ENCODE measurements around the gene NRCAM. TPM values are rescaled to one million over a fixed set of nuclear protein-coding genes. Genes with fewer than 3 reads are reported as not detected.
"Not testable (repeated sequence)": the region's sequence is repeated elsewhere in the genome, so short reads cannot be mapped to it uniquely, and the experiment has no call there.

The NRCAM gene
- polyA plus RNA-seq, 4 donors: 20.5 to 23.6 (median 22.0) TPM

DNA sequence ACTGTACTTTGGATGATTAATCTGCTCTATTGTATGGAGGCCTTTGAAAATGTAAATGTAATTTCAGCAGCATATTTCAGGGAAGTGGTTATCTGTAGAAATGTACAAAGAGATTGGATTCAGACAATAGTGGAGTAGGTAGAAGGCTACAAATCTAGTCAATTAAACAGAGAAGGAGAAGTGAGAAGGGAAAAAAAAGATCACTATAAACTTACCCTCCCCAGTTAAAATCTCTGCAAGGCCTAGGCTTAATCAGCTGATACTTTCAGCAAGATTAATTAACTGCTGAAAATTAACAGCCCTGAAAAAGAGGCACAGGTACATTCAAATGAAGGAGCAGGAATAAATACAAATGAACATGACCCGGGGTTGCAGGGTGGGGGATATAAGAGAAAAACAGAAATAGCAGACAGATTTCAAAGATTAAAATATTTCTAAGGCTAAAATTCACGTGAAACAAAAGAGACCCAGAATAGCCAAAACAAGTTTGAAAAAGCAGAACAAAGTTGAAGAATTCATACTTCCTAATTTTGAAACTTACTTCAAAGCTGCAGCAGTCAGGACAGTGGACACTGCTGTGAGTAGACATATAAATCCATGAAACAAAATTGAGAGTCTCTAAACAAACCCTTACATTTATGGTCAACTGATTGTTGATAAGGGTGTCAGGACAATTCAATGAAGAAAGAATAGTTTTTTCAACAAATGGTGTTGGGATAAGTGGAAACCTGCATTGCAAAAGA is 96.0 kb downstream of the NRCAM start:
- no peak for DNase-seq (ENCODE audit: low read depth in 4 of 4, low spot score in 3 of 4)

DNA sequence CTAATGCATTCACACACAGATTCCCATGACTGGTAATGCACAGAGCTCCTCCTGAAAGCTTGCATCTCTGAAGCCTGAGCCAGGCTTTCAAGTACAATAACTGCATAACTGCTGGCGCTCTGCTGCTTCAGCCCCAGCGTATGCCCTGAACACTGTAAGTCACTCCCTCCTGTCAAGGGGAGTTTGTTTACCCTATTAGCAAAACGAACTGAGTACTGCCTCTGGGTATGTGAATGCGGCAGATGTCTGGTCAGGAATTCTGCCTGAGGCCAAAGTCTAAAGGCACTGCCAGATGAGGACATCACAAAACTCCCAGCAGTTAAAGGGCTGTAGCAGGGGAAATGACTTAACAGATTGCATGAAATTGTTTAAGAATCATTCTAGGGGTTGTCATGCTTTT is 97.7 kb downstream of the NRCAM start:
- DNase-seq (ENCODE audit: low read depth in 4 of 4, low spot score in 3 of 4): peak in 2 of 4 donors; percentile 22 to 28

DNA sequence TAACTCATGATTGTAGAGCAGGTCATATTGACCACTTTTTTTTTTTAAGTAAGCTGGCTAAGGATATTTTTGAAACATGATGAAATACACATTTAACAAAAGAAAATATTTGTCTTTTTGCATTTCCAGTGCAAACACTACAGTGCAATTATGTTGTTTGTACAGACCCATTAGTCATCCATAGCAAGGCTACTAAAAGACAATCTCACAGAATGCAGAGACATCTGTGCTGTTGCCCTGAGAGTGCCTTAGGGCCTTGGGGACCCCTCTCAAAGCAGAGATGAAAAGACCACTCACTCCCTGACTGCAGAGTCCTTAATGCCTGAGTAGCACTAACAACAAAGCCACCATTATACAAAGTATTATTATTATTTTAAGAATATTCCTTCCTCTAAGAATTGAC is 104.5 kb downstream of the NRCAM start:
- DNase-seq (ENCODE audit: low read depth in 4 of 4, low spot score in 3 of 4): no peak

DNA sequence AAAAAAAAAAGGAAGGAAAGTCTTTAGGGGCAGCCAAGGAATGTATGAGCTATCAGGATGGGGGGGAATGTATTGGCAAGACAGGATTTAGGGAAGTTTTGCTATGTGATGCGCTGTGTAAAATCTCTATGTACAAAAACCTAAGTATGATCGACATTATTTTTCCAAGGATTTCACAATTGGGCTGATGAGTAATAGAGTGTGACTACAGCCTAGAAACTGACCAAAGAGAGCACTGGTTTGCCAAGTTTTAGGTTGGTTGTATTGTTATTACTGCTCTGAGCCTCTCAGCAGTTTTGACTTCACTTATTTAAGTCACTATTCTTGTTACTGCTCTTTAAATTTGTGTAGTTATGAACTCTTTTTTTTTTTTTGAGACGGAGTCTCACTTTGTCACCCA is 107.3 kb downstream of the NRCAM start:
- DNase-seq (ENCODE audit: low read depth in 4 of 4, low spot score in 3 of 4): no peak

DNA sequence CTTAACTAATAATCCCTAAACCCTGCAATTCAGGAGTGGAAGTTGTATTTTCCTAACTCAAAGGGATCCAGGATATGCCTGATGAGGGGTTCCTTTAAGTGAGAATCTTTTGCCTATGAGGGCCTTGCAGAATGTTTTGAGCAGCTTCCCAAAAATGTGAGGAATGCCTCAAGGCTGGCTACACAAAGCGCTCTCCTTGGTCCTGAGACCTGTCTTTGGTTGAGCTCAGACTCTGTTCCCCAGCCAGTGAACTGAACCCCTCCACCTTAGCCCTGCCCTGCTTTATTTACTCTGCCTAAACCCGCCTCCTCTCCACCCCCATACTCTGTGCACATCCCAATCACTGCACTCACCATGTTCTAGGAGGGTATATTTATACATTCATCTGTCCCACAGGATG is 108.6 kb downstream of the NRCAM start:
- DNase-seq (ENCODE audit: low read depth in 4 of 4, low spot score in 3 of 4): peak in 2 of 4 donors; percentile 26 to 30

DNA sequence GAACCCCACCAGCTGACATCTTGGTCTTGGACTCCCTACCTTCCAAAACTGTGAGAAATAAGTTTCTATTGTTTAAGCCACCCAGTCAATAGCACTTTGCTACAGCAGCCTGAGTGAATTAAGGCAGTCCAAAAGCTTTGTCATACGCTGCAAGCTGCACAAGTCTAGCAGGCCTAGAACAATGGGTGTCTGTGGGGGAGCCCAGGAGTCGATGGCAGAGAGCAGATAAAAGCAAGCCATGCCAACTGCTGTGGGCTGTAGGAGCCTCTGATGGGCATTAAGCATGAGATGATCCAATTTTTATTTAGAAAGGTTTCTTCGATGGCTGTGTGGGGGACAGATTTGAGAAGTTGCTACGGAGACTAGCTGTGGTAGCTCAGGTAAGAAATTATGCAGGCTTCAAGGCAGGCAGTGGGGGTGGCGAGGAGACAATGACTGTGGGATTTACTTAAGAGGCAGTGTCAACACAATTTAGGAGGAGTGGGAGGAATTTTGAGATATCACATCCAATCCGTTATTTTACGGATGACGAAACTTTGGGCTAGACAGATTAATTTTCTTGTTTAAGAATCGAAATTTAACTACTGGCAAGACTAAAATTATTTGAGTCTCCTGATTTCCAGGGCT is 110.4 kb downstream of the NRCAM start:
- DNase-seq (ENCODE audit: low read depth in 4 of 4, low spot score in 3 of 4): no peak

DNA sequence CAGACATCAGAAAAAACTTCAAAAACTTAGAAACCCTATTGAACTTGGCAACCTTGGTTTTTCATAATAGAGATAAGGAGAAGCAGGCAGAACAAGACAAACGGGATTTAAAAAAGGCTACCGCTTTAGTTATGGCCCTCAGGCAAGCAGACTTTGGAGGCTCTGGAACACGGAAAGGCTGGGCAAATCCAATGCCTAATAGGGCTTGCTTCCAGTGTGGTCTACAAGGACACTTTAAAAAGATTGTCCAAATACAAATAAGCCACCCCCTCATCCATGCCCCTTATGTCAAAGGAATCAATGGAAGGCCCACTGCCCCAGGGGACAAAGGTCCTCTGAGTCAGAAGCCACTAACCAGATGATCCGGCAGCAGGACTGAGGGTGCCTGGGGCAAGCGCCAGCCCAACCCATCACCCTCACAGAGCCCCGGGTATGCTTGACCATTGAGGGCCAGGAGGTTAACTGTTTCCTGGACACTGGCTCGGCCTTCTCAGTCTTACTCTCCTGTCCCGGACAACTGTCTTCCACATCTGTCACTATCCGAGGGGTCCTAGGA is 115.3 kb downstream of the NRCAM start:
- no peak for DNase-seq (ENCODE audit: low read depth in 4 of 4, low spot score in 3 of 4)

DNA sequence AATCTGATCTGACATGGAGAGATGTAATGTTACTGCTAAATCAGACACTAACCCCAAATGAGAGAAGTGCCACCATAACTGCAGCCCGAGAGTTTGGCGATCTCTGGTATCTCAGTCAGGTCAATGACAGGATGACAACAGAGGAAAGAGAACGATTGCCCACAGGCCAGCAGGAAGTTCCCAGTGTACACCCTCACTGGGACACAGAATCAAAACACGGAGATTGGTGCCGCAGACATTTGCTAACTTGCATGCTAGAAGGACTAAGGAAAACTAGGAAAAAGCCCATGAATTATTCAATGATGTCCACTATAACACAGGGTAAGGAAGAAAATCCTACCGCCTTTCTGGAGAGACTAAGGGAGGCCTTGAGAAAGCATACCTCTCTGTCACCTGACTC is 115.8 kb downstream of the NRCAM start:
- not testable (repeated sequence) for DNase-seq (ENCODE audit: low read depth in 4 of 4, low spot score in 3 of 4)

DNA sequence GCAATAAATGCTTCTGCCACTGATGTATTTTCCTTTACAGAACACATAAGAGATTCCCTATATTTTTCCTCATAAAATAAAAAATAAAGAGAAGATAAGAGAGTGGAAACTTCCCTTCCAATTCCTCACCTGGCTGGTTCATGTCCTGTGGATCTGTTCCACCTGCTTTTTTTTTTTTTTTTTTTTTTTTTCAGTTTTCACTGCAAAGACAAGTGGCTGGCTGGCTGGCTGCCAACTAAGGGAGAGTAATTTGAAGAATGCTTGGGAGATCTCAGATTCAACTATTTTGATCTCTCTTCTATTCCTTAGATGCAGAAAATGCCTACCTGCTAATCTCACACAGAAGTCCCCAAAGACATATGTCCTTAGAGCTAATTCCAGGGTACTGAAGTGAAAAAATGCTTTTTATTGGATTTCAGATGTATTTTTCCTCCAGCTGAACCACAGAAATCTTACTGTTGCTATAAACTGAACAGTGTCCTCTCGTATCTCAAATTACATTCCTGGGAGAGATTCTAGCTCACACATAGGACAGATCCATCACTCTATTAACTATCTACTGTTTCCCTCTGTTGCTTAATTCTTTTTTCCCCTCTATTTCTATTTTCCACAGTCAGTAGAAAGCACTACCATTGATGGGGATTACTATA is 120.8 kb downstream of the NRCAM start:
- peak in 3 of 4 donors; percentile 15 to 29 (median 28) for DNase-seq (ENCODE audit: low read depth in 4 of 4, low spot score in 3 of 4)

DNA sequence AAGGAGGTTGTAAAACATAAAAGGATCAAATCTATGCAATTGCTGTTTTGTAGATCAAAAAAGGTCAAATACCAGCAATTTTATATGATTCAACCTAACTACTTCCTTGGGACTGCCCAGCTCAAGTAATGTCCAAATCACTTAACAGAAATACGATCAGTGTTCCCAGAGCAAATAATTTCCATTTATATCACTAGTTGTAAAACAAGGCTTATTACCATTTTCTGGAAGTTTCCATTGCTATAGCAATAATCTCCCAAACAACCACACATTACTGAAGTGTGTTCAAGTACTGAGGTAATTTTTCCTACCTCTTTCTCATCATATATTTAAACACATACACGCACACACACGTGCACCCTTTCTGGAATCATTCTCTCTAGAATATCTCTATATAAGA is 123.3 kb downstream of the NRCAM start:
- DNase-seq (ENCODE audit: low read depth in 4 of 4, low spot score in 3 of 4): no peak

DNA sequence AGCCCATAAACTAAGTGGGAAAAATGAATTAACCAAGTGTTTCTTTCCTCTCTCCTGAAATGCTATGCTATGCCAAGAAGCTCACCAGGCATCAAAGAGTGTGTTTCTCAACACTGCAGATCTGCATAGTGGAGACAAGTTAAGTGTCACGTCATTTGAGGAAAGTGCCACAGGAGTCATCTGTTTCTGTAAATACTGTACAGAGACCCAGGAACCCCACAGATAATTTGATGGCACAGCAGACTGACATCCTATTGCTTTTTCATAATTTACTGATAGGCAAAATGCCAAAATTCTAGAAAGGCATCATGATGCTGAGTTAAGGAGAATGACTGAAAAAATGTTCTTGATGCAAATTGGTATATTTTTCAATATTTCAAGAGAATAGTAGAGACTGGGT is 124.3 kb downstream of the NRCAM start:
- DNase-seq (ENCODE audit: low read depth in 4 of 4, low spot score in 3 of 4): no peak

DNA sequence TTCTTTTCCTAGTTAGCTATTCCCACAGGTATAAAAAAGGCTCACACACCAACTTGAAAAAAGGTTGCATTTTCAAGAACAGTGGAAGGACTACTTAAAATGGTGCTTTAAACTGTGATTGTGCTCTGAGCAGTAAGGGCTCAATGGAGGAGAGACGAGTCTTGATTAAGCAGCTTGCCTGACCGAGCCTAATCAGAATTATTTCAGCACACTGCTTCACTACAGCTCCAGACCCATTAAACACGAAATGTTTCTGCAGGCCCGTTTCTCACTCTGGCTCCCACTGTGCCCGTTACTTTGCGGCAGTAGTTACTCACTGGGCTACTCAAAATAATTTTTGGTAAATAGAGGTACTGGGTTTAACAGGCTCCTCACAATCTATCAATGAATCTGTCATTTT is 126.0 kb downstream of the NRCAM start:
- no peak for DNase-seq (ENCODE audit: low read depth in 4 of 4, low spot score in 3 of 4)

DNA sequence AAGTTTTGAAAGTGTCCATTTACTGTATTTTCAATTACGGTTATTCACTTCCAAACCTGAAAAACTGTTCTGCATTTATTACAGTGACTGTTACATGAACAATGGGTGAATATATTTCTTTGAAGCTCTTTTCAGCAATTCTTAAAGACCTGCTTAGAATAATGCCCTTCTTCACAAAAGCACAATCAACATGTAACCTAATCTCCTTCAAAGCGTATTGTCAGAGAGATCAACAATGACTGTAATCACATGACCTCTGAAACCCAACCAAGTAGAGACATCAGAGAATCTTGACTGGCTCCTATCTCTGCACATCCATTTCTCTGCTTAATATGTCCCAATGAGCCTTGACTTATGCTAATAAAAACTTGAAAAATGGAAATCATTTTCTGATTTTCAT is 126.7 kb downstream of the NRCAM start:
- no peak for DNase-seq (ENCODE audit: low read depth in 4 of 4, low spot score in 3 of 4)

DNA sequence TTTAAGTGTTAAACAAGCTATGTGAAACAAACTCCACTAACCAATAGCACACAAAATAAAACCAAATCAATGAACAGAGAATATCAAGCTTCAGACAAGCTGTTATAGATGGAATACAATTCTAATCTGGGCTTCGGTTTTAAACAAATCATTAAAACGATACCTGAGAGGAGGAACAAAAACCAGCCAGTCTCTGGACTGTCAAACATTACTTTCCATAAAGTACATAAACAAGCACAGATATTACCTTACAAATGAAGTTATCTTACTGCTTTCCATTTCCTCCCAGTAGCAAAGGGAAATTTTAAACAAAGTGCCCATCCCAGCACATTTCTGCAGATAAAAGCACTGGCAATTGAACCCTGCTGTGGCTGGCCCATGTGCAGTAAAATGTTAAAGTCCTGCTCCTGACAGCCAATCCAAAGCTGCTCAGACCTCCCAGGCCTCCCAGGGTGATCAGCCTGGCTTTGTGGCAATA is 128.0 kb downstream of the NRCAM start:
- no peak for DNase-seq (ENCODE audit: low read depth in 4 of 4, low spot score in 3 of 4)

DNA sequence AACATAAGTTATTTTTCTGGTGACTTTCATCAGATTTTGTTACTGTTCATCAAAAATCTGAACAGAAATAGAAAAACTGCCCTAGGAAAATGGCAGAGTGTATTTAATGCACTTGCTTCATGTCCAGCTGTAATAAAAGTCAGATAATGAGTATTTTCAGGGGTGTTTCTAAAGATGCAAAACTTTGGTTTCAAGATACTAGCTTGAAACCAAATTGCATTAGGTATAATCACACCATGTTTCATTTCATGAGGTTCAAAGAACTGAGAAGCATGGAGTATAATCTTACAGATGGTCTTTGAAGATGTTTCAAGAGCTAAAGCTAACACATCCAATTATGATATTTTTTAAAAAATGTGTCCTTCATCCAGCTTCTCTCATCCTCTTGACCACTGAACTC is 128.9 kb downstream of the NRCAM start:
- no peak for DNase-seq (ENCODE audit: low read depth in 4 of 4, low spot score in 3 of 4)

DNA sequence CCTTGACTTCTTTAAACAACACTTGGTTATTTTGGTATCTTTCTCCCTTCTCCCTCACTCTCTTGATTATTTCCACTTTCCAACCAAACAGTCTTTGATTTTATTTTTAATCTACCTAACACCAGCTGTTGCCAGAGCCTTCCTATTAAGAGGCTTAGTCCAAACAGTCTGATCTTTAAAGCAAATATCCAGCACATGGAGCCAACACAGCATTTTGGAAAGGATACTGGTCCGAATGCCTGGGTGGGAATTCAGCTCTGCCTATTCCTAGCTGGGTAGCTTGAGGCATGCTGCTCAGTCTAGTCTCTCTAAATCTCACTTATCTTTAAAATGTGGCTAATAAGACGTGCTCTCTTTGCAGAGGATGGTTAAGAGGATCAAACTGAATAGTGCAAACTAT is 129.3 kb downstream of the NRCAM start:
- no peak for DNase-seq (ENCODE audit: low read depth in 4 of 4, low spot score in 3 of 4)

DNA sequence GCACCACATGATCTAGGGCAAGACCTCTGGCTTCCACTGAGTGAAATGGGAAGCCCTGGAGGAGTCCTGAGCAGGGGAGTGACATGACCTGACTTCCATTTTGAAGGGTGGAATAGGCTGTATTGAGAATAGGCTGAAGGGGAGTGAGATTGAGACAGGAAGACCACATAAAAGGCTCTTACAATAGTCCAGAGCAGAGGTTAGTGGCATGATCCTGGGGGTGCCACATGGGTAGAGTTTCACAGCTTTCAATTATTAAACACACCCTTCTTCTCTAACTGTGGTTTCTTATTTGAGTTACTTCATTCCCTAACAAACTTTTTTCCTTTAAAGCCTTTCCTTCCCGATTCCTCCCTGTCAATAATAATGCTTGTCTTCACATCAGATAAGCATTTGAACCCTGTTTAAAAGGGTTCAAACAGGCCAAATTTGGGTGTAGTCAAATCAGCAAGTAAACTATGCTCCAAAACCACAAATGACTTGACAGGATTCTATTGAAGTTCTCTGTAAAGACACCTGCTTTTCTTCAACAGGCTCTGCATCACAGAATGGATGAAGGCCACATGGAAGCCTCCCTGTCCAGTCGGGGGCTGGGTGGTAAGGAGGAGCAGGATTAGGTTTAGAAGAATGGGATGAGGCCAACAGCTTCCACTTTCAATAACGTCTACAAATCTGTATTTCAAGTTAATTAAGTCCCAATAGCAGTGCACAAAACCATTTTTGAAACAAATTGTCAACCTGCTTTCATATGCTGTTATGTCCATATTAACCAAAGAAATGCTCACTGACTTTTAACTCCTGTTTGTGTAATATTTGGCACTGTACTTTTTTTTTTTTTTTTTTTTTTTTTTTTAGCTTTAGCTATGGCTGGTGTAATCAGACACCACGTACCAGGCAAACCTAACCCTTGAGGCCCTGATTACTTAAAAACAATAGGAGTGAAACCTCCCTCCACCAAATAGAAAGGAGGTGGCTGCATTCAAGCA is 131.9 kb downstream of the NRCAM start:
- no peak for DNase-seq (ENCODE audit: low read depth in 4 of 4, low spot score in 3 of 4)

DNA sequence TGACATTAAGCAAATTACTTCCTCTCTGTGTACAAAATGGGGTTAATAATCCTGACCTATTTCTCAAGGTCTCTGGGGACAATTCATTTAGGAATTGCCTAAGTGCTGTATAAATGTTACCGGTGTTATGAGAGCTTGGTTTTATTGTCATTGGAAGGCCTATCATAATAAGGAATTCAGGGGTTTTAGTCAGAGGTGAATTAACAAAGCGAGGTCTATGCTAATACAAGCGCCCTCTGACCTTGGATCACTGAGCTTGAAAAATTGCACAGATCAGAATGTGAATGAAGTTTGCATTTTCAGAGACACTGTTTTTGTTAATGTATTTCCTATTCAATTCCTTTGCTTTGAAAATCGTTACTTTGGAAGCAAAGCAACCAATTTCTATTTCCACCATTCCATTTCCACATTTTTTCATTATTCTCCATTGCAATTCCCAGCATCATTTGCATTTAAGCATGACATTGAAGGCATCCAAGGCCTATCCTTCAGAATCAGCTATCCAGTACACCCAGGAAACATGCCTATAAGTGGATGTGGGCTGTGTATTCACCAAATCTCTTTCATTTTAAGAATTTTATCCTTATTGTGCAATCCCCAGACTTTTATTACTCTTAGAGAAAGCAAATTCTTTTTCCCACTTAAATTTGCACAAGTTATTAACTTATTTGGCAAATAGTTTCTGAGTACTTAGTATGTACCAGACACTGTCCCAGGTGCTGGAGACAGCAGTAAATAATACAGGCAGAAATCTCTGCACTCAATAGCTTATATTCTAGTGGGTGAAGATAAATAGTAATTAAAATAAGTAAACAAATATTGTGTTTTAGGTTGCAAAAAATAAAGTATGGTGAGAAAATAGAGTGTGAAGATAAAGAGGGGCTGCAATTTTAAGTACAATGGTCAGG is 133.1 kb downstream of the NRCAM start:
- DNase-seq (ENCODE audit: low read depth in 4 of 4, low spot score in 3 of 4): no peak

DNA sequence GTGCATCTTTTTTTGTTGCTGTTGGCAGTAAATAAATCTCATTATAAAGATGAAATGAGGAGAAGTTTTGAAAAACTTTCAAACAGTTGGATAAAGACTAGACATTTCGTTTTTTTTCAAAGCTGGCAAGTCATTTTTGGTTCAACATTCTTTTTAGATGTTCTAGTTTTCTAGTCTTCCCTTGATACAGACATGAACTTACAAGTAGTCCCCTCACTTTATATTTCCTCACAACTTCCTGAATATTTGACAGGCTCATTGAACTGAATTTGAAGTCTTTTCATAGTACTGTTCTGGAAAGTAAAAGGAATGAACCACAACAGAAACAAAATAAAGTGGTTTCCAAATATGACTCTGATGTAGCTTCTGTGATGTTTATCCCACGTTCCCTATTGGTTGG is 134.2 kb downstream of the NRCAM start:
- no peak for DNase-seq (ENCODE audit: low read depth in 4 of 4, low spot score in 3 of 4)

All from right renal pelvis (tissue), 4 donors.